ENCODE measurements around the gene KRTAP12-3.
"Not testable (repeated sequence)": the region's sequence is repeated elsewhere in the genome, so short reads cannot be mapped to it uniquely, and the experiment has no call there.

KRTAP12-3 gene

GRCh38 chr21:44653123-44653522 lies 4.6 kb upstream of the KRTAP12-3 start:
- no peak for DNase-seq

- DNase-seq = no peak
Measured at GRCh38 chr21:44653656-44654575, 3.8 kb upstream of the KRTAP12-3 start.

DNA sequence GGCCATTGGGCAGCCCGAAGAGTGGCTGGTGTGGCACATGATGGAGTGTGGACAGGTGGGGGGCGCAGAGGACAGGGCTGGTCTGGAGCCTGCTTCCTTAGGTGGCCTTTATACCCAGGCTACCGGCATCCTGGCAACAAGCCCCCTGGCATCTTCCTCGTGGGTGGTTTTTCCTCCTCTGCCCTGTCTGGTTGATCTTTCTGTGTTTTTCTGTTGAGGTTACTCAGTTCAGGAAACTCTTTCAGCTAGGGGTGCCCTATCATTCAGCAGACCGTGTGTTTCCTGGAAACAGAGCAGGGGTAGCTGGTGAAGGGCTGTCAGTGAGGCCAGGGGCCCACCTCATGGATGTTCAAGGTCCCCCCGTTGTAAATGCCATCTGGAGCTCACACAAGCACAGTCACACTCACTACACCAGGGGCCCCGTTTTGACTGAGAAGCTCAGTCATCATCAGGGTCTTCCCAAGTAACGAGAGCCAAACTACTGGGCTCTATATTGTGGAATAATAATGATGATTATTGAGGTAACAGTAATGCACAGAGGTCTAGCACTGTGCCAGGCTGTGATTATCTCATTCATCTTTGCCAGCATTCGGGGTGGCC lies 3.1 kb upstream of the KRTAP12-3 start, which contains the start of gene KRTAP12-4:
Gene KRTAP12-4 (minus strand): TSS at position 84 of the 600 bp plus-strand sequence. CDS start 45 bp downstream, at position 39.
- DNase-seq = no peak

- no peak for DNase-seq
Measured at GRCh38 chr21:44656868-44657267, 864 bp upstream of the KRTAP12-3 start.

- no peak for DNase-seq
Measured at GRCh38 chr21:44658541-44658910, 794 bp downstream of the KRTAP12-3 start.

DNA sequence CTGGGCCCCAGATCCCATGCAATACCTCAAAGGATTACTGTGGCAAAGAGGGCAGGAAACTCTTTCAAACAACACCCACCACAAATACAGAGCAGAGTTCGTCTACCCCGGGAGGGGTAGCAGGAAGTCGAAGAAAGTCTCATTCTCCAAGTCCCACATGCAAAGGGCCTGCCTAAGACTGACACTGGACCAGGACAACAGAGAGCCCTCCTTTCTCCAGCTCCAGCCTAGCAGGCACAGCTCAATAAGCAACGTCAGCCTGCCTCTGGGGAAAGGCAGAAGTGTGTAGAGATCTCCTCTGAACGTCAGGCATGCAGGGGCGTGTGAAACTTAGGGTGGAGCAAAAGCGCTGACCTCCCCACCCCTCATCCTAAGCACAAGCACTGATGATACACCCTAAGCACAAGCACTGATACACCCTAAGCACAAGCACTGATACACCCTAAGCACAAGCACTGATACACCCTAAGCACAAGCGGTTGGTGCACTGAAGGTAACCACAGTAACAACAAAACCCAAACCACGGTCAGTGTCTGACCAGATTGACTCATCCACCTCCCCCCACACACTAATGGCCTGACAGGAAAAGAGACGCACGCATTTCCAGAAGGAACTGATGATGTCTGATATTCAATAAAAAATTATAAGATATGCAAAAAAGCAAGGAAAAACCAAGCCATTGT lies 1.3 kb downstream of the KRTAP12-3 start:
- DNase-seq = no peak

- not testable (repeated sequence) for DNase-seq
Measured at GRCh38 chr21:44661567-44661966, 3.8 kb downstream of the KRTAP12-3 start.

GRCh38 chr21:44664691-44665090 lies 7.0 kb downstream of the KRTAP12-3 start:
- DNase-seq = no peak

DNA sequence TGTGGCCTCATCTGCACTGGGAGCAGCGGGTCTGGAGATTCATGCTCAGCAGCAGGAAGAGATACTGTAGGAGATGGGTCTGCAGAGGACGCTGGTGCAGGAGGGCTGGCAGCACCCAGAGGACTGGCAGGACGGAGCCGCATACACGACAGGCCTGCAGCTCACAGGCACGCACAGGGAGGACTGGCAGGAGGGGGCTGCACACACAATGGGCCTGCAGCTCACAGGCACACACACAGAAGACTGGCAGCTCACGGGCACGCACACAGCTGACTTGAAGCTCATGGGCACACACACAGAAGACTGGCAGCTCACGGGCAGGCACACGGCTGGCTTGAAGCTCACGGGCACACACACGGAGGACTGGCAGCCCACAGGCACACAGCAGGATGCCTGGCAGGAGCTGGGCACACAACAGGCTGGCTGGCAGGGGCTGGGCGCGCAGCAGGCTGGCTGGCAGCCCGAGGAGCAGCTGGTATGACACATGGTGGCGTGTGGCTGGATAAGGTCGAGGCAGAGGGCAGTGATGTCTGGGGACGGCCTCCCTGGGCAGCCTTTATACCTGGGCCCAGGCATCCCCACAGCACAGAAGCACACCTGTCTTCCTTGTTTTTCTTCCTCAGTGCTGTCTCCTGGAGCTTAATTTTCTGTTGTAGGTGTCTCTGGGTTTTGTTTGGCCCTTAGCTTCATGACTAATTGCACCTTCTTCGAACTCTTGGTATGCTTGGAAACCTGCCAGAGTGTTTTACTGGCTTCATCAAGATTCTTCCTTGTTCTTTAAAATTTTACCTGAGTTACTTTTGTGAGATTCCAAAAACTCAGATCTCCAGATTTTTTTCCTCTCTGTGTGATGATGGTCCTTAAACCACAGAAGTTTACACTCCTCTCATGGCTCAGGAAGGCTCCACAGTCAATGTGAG lies 8.9 kb downstream of the KRTAP12-3 start, which contains the start of gene KRTAP12-2:
Gene KRTAP12-2 (minus strand): TSS at position 527 of the 920 bp plus-strand sequence. CDS start 41 bp downstream, at position 486.
- DNase-seq = no peak

- DNase-seq = no peak
Measured at GRCh38 chr21:44667612-44668011, 9.9 kb downstream of the KRTAP12-3 start.

DNA sequence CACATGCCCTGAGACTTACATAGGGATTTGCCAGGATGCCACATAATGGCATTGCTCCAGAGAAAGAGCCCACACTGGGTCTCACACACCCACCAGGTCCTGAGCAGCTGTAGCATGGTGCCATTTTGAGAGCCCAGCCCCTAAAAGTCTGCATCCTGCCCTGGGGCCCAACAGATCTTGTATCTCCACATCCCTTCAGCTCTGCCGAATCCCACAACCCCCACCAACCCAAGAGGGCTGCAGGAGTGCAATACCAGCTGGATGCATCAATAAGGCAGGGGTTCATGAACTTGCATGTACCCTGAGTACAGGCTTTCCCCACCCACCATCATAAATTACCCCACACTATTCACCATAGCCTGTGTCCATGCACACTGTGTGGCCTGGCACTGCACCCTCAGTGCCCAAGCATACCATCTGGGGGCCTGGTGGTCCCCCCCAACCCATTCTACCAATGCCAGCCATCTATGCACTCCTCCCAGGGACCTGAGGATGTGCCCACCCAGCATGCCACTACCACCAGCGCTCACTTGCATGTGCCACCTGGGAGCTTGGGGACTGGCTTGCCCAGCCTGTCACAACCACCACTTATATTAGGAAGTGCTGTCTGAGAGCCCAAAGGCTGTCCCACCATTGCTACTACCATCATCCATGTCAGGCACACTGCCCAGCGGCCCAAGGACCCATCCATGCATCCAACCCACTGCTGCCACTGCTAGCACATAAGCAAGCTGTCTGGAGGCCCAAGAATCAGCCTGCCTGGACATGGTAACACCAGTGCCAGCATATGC lies 13.1 kb downstream of the KRTAP12-3 start:
- no peak for DNase-seq

DNA sequence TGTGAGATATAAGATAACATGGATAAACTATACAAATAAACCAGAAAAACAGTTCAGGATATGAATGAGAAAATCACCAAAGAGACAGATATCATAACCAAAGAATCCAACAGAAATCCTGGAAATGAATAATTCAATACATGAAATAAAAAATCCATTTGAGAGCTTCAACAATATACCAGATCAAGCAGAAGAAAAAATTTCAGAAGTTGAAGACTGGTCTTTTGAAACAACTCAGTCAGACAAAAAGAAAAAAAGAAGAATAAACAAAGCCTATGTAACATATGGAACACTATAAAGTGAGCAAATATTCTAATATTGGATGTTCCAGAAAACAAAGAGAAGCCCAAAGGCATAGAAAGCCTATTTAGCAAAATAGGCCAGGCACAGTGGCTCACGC lies 14.2 kb downstream of the KRTAP12-3 start:
- DNase-seq = no peak

DNA sequence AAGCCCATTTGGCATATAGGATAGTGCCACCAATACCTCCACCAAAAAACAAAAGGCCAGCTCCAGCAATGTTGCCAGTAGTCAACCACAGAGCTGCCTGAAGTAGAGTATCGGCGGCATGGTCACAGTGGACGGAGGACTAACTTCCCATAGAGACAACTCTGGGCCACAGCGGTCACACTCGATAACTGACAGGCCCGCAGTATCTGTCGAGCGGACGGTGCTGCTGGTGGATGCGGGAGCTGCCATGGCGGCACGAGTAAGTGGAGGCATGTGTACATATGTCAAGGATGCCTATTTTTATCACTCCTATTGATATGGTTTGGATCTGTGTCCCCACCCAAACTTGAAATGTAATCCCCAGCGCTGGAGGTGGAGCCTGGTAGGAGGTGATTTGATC lies 20.1 kb downstream of the KRTAP12-3 start:
- no peak for DNase-seq

DNA sequence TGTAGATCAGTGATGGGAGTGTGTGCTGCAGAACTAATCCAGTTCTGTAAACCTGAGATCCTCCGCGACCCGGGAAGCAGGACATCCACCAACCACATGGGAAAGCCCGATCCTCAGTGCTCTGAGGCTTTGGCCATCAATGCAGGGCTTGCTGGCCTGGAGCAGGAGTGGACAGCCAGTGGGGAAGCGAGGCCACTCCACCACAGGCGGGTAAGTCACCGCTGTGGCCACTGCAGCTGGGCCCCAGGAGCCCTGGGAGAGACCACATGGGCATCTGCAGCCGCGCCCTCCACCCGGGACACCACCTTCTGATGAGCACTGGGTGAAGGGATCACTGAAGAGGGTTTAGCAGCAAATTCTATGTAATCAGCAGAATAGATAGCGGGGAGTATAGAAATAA lies 23.4 kb downstream of the KRTAP12-3 start:
- DNase-seq = no peak

- DNase-seq = no peak
Measured at GRCh38 chr21:44681861-44682579, 24.3 kb downstream of the KRTAP12-3 start, which contains the start of gene KRTAP12-1. Gene KRTAP12-1 (minus strand): TSS chr21:44682163. CDS start chr21:44682123, 40 bp downstream.

GRCh38 chr21:44682580-44683151 lies 24.9 kb downstream of the KRTAP12-3 start:
- no peak for DNase-seq

DNA sequence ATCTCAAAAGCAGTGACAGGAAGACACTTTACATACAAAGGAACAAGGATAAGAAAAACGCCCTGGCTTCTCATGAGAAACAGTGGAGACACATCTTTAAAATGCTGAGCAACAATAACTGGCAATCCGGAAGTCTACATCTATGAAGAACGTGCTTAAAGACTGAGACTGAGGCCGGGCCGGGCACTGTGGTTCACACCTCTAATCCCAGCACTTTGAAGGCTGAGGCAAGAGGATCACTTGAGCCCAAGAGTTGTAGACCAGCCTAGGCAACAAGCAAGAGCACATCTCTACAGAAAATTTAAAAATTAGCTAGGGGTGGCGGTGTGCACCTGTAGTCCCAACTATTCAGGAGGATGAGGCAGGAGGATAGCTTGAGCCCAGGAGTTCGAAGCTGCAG lies 26.3 kb downstream of the KRTAP12-3 start:
- DNase-seq = no peak

- DNase-seq = no peak
Measured at GRCh38 chr21:44684483-44684882, 26.8 kb downstream of the KRTAP12-3 start.

GRCh38 chr21:44685050-44685449 lies 27.3 kb downstream of the KRTAP12-3 start:
- not testable (repeated sequence) for DNase-seq

Data from KG1 (cell line).